Brain microvascular endothelial cell (primary cell): ENCODE results near the gene FGD4.

Source experiments
- DNase-seq: peaks from one replicate; pipeline ENCODE4 v3.0.0-alpha.2; 2020
- H3K27ac ChIP-seq: fragments of 250-450 bp; sonication (Bioruptor Pico); 2 replicates; pipeline ENCODE4 v1.5.1; 2020; ENCODE audit warnings: mild to moderate bottlenecking, moderate library complexity
- H3K27me3 ChIP-seq: fragments of 250-450 bp; sonication (Bioruptor Pico); replicated peaks from 2 replicates; pipeline ENCODE4 v1.5.1; 2020; ENCODE audit warnings: mild to moderate bottlenecking
- H3K36me3 ChIP-seq: fragments of 250-450 bp; sonication (Bioruptor Pico); replicated peaks from 2 replicates; pipeline ENCODE4 v1.5.1; 2020; ENCODE audit warnings: mild to moderate bottlenecking
- H3K4me3 ChIP-seq: 2 replicates; pipeline ENCODE4 v1.5.1; 2011; ENCODE audit warnings: low read depth, mild to moderate bottlenecking, control low read depth, low read length, moderate library complexity
- CTCF ChIP-seq: IDR thresholded peaks from 2 replicates; pipeline ENCODE4 v1.5.1; 2011; ENCODE audit warnings: low read depth, mild to moderate bottlenecking, moderate library complexity, low read length, control low read depth, inconsistent platforms; ENCODE audit errors: missing control alignments
- in situ Hi-C: cut with HindIII; loops from 2 replicates; pipeline ENCODE4 v1.10.0; 2017; ENCODE audit warnings: low sequenced_read_pairs, low pct_ligation_motif_present

FGD4 gene

GRCh38 chr12:32542428-32543229, 143.3 kb downstream of the FGD4 start:
- H3K4me3 ChIP-seq: no peak overlapping the region
- TF ChIP-seq CTCF: no peak
- no peak for DNase-seq
- no peaks in the 10 kb centered on the region for H3K27me3 ChIP-seq
- in situ Hi-C loops: no loop called here
- peak overlapping the region; percentile 16 for H3K27ac ChIP-seq
- H3K36me3 ChIP-seq: no peaks in the 10 kb centered on the region

GRCh38 chr12:32544893-32545292, 145.5 kb downstream of the FGD4 start:
- TF ChIP-seq CTCF: no peak
- DNase-seq: no peak
- no peaks in the 10 kb centered on the region for H3K27me3 ChIP-seq
- H3K4me3 ChIP-seq: no peak overlapping the region
- H3K36me3 ChIP-seq: no peaks in the 10 kb centered on the region
- in situ Hi-C loops: no loop called here
- H3K27ac ChIP-seq: no peak overlapping the region

- Histone ChIP-seq H3K27me3 (no peaks in the 10 kb centered on the region), H3K4me3 (no peak overlapping the region), H3K36me3 (no peaks in the 10 kb centered on the region), H3K27ac (no peak overlapping the region)
- in situ Hi-C loops: no loop called here
- no peak for DNase-seq
- no peak for TF ChIP-seq CTCF
These were observed 146.1 kb downstream of the FGD4 start for GRCh38 chr12:32545413-32545980.

GRCh38 chr12:32546272-32546671, 146.9 kb downstream of the FGD4 start:
- Histone ChIP-seq H3K36me3 (no peaks in the 10 kb centered on the region), H3K27me3 (no peaks in the 10 kb centered on the region), H3K27ac (no peak overlapping the region), H3K4me3 (no peak overlapping the region)
- in situ Hi-C loops: no loop called here
- DNase-seq: no peak
- no peak for TF ChIP-seq CTCF

GRCh38 chr12:32548691-32549281, 149.4 kb downstream of the FGD4 start:
- Histone ChIP-seq H3K36me3 (no peaks in the 10 kb centered on the region), H3K4me3 (no peak overlapping the region), H3K27me3 (no peaks in the 10 kb centered on the region), H3K27ac (peak overlapping the region; percentile 49)
- no peak for TF ChIP-seq CTCF
- in situ Hi-C loops: no loop called here
- DNase-seq: peak; percentile 67
